Duodenal mucosa (tissue), 2 donors: Measurements from ENCODE around the gene C15orf40.
A peak's percentile ranks its signal among the peaks of the same experiment; 100 is the strongest.
"Not testable (repeated sequence)": the region's sequence is repeated elsewhere in the genome, so short reads cannot be mapped to it uniquely, and the experiment has no call there.

Source experiments
- H3K27ac ChIP-seq: one replicate; pipeline ENCODE4 v1.7.0; 2013; ENCODE audit warnings: low read depth, low read length
- H3K27me3 ChIP-seq, 2 donors: one replicate each; pipeline ENCODE4 v1.7.0; 2013; ENCODE audit warnings: low read length in 2 of 2, control low read depth in 1 of 2; ENCODE audit not compliant: insufficient read depth in 2 of 2, control insufficient read depth in 1 of 2
- H3K36me3 ChIP-seq, 2 donors: one replicate each; pipeline ENCODE4 v1.7.0; 2013; ENCODE audit warnings: low read length in 2 of 2, control low read depth in 1 of 2; ENCODE audit not compliant: insufficient read depth in 2 of 2, control insufficient read depth in 1 of 2
- H3K4me1 ChIP-seq, 2 donors: one replicate each; pipeline ENCODE4 v1.7.0; 2013; ENCODE audit warnings: low read length in 2 of 2, control low read depth in 1 of 2; ENCODE audit not compliant: insufficient read depth in 2 of 2, control insufficient read depth in 1 of 2
- H3K4me3 ChIP-seq, 2 donors: one replicate each; pipeline ENCODE4 v1.7.0; 2013; ENCODE audit warnings: low read length in 2 of 2, low read depth in 1 of 2
- H3K9ac ChIP-seq, 2 donors: one replicate each; pipeline ENCODE4 v1.7.0; 2013; ENCODE audit warnings: low read length in 2 of 2, low read depth in 1 of 2
- H3K9me3 ChIP-seq, 2 donors: one replicate each; pipeline ENCODE4 v1.7.0; 2013; ENCODE audit warnings: low read length in 2 of 2, control low read depth in 1 of 2; ENCODE audit not compliant: control insufficient read depth in 1 of 2

C15orf40 gene

DNA sequence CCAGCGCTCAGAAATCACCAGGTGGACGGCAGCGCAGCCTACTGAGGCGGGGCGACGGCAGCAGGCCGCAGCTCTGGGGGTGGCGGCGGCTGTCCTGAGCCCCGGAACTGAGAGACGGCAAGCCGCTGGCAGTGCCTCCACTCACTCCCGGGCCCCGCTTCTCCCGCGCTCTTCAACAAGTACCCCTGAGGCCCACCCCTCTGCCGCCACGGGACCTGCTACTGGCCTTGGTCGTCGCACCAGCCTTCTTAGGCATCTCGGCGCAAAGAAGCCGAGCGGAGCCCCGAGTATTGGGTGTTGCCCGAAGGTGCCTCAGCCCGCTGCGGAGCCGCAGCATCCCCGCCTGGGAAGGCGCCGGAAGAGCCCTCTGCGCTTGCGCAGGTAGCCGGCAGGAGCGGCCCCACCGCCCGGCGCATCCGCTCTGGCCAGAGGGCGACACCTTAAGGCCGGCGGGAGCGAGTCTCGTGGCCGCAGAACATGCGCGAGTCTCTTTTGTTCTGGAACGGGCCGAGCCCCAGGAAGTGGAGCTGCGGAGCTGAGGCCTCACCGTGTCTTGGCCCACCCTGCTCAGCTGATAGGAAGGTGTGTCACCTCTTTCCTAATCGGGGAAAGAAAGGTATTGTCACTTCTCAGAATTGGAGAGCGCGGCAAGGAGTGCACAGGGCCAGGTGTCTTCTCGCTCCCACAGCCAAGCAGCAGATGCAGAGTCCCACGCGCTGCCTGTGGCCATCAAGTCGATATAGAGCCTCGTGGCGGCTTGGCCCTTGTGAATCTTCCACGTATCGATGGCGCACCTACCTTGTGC lies at the start of gene C15orf40:
Gene C15orf40 (minus strand): TSS at position 369 of the 805 bp plus-strand sequence. CDS start 32 bp downstream, at position 337.
- no peaks in the 10 kb centered on the region for H3K9me3 ChIP-seq
- H3K36me3 ChIP-seq: peaks cover 21 to 22% of the 10 kb centered on the region in 2 donors
- H3K27me3 ChIP-seq: no peaks in the 10 kb centered on the region
- H3K4me3 ChIP-seq: peak within 1 kb of the TSS; percentile 95 to 97
- peak within 1 kb of the TSS; percentile 54 to 91 for H3K9ac ChIP-seq
- peak within 1 kb of the TSS; percentile 69 for H3K27ac ChIP-seq
- H3K4me1 ChIP-seq: peaks cover 20 to 22% of the 10 kb centered on the region in 2 donors

DNA sequence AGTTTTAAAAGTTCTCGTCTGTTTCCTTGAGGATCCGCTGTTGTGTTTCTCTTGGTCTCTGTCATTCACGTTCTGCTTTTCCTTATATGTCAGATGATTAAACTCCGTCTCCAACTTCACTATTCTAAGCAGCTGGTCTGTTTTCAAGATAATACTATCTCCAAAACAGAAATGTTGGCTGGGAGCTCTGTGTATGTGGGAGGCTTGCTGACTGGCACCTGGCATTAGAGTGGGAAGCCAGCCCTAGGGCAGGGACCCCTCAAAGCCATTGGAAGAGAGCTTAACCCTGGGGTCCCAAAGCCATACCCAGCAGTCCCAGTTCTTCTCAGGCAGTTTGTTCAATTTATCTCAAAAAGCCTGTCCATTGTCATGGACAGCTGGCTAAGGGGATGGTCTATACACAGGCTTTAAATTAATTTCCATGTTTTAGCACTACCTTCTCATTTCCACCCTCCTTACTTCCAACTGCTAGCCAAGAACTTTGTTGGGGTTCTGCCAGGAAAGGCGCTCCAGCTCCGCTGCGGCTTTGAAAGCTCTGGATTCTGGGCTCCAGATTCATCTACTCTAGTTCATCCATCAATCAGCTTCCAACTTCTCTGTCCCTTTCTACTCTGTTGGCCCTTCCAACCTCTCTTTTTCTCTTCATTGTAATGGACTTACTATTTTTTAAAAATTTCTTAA lies 46.4 kb upstream of the C15orf40 start:
- H3K4me3 ChIP-seq: no peak overlapping the region
- H3K27ac ChIP-seq: no peak overlapping the region
- no peaks in the 10 kb centered on the region for H3K27me3 ChIP-seq
- H3K36me3 ChIP-seq: peaks cover 19 to 21% of the 10 kb centered on the region in 2 donors
- H3K9ac ChIP-seq: no peak overlapping the region
- no peaks in the 10 kb centered on the region for H3K9me3 ChIP-seq
- H3K4me1 ChIP-seq: peaks cover 20% of the 10 kb centered on the region in 2 donors

DNA sequence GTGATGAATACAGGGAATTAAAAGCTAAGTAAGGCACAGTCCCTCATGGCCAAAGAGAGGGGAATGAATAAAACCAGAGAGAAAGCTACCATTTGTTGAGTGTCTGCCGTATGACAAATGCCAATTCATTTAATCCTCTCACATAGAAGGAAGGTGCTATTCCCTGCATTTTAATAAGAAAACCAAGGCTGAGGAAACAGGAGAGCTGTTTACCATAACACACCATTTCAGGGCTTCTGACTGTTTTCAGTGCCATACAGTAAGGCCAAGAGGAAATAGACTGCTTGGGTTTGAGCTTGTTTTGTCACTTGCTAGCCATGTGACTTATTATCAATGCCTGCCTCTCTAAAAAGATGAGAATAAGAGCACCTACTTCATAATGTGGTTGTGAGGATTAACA lies 45.6 kb upstream of the C15orf40 start:
- H3K9me3 ChIP-seq: no peaks in the 10 kb centered on the region

DNA sequence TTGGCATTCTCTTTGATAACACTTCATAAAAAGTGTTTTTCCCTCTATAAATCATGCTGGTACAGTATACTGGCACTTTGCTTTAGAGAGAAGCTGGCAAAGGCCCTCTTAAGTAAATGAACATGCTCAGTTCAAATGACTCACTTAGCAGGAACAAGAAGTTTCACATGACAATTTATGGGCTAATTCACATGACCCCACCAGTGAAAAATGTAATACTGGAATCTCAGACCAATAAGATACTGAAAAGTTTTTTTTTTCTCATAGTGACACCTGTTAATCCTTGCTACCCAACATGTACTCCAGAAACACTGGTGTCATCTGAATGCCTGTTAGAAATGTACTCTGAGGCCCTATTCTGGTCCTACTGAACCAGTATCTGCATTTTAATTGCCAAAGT lies 41.7 kb upstream of the C15orf40 start:
- Histone ChIP-seq H3K27me3 (no peaks in the 10 kb centered on the region), H3K36me3 (peaks cover 27 to 38% of the 10 kb centered on the region in 2 donors), H3K4me1 (no peaks in the 10 kb centered on the region), H3K27ac (no peak overlapping the region), H3K4me3 (no peak overlapping the region), H3K9me3 (no peaks in the 10 kb centered on the region), H3K9ac (no peak overlapping the region)

More for the DNA sequence above, 45.6 kb upstream of the C15orf40 start:
- Histone ChIP-seq H3K27me3 (no peaks in the 10 kb centered on the region), H3K36me3 (peaks cover 19 to 21% of the 10 kb centered on the region in 2 donors), H3K4me3 (no peak overlapping the region), H3K4me1 (peaks cover 11 to 12% of the 10 kb centered on the region in 2 donors), H3K9ac (no peak overlapping the region), H3K27ac (no peak overlapping the region)

DNA sequence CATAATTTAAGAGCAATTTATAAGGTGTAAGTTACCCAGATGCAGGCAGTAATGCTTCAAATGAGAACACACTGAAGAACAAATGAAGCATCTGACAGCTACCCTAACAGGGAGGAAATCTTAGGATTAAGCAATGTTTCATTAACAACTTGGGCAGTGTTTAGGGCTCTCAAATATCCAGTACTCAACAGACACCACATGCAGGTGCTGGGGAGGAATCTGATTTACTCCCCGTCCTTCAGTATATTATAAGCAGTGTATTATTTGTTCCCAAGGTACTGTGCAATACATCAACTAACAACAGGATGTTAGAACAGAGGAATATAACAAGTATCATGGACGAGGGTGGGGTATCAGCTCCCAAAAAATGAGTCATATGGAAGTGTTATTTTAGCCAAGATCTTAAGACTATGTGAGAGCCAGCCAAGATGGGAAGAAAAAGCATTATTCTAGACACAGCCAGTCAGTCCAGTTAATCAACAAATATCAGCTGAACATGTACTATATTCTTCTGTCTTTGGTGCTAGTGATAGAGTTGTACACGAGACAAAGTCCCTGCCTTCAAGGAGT lies 35.2 kb upstream of the C15orf40 start:
- H3K36me3 ChIP-seq: peaks cover 19 to 46% of the 10 kb centered on the region in 2 donors
- H3K27ac ChIP-seq: no peak overlapping the region
- H3K9me3 ChIP-seq: no peaks in the 10 kb centered on the region
- no peak overlapping the region for H3K9ac ChIP-seq
- no peaks in the 10 kb centered on the region for H3K27me3 ChIP-seq
- no peak overlapping the region for H3K4me3 ChIP-seq
- no peaks in the 10 kb centered on the region for H3K4me1 ChIP-seq

DNA sequence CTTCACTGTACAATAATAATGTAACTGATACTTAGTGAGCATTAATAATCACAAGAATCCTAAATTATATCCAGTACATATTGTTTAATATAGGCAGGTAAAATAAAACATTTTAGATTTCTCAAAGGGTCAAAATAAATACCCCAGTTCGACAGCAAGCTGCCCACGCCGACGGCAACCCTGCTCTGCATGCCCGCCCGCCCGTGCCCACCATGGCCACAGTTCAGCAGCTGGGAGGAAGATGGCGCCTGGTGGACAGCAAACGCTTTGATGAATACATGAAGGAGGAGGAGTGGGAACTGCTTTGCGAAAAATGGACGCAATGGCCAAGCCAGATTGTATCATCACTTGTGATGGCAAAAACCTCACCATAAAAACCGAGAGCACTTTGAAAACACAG lies 32.7 kb upstream of the C15orf40 start:
- H3K36me3 ChIP-seq: peaks cover 28 to 58% of the 10 kb centered on the region in 2 donors
- no peaks in the 10 kb centered on the region for H3K4me1 ChIP-seq
- H3K4me3 ChIP-seq: no peak overlapping the region
- H3K27me3 ChIP-seq: no peaks in the 10 kb centered on the region
- no peak overlapping the region for H3K9ac ChIP-seq
- no peaks in the 10 kb centered on the region for H3K9me3 ChIP-seq
- no peak overlapping the region for H3K27ac ChIP-seq

DNA sequence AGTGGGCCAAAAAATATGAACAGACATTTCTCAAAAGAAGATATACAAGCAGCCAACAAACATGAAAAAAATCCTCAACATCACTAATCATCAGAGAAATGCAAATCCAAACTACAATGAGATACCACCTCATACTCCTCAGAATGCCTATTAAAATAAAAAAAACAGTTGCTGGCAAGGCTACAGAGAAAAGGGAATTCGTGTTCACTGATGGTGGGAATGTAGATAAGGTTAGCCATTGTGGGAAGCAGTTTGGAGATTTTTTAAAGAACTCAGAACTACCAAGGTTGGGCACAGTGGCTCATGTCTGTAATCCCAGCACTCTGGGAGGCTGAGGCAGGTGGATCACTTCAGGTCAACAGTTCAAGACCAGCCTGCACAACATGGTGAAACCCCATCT lies 27.8 kb upstream of the C15orf40 start:
- H3K27me3 ChIP-seq: no peaks in the 10 kb centered on the region
- no peaks in the 10 kb centered on the region for H3K4me1 ChIP-seq
- no peak overlapping the region for H3K27ac ChIP-seq
- H3K9ac ChIP-seq: no peak overlapping the region
- peaks cover 0 to 3% of the 10 kb centered on the region in 2 donors for H3K9me3 ChIP-seq
- peaks cover 13 to 46% of the 10 kb centered on the region in 2 donors for H3K36me3 ChIP-seq
- no peak overlapping the region for H3K4me3 ChIP-seq

DNA sequence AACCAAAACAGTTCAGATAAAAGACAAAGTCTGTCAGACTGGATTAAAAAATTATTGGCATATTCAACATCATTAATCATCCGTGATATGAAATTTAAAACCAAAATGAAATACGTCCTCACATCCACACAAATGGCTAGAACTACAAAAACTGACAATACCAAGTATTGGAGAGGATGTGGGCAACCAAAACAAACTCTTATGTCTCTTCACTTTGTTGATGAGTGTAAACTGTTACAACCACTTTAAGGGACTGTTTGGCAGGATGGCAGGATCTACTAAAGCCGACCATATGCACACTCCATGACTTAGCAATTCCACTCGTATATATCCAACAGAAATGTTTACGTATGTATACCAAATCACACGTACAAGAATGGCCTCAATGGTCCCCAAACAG lies 24.8 kb upstream of the C15orf40 start:
- peaks cover 9 to 40% of the 10 kb centered on the region in 2 donors for H3K36me3 ChIP-seq
- H3K4me3 ChIP-seq: no peak overlapping the region

DNA sequence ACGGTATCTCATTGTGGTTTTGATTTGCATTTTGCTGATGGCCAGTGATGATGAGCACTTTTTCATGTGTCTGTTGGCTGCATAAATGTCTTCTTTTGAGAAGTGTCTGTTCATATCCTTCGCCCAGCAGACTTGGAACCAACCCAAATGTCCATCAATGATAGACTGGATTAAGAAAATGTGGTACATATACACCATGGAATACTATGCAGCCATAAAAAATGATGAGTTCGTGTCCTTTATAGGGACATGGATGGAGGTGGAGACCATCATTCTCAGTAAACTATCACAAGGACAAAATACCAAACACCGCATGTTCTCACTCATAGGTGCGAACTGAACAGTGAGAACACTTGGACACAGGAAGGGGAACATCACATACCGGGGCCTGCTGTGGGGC lies 19.8 kb upstream of the C15orf40 start:
- not testable (repeated sequence) for H3K4me3 ChIP-seq, H3K27ac ChIP-seq, H3K9me3 ChIP-seq, H3K4me1 ChIP-seq, H3K27me3 ChIP-seq, H3K9ac ChIP-seq
- peaks cover 5 to 40% of the 10 kb centered on the region in 2 donors for H3K36me3 ChIP-seq

More for the DNA sequence above, 24.8 kb upstream of the C15orf40 start:
- Histone ChIP-seq H3K9ac (no peak overlapping the region), H3K9me3 (peaks cover 0 to 3% of the 10 kb centered on the region in 2 donors), H3K4me1 (no peaks in the 10 kb centered on the region), H3K27me3 (no peaks in the 10 kb centered on the region), H3K27ac (no peak overlapping the region)

DNA sequence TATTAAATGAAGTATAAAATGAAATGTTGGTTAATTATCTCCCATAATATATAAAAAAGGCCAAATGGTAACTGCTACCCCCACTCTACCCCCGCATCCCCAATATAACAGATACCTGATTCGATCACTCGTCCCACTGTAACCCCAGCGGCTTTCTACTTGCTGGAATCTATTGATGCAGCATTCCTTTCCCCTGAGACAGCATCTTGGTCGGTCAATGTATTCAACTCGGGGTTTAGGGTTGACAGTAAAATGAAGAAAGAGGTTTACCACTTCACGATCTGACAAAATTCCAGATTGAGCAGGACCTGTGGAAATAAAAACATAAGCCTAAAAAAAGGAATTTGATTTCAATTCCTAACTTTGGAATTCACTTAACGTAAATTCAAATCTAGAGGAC lies 18.6 kb upstream of the C15orf40 start:
- no peak overlapping the region for H3K4me3 ChIP-seq
- H3K9me3 ChIP-seq: no peaks in the 10 kb centered on the region
- peaks cover 5 to 38% of the 10 kb centered on the region in 2 donors for H3K36me3 ChIP-seq
- no peak overlapping the region for H3K27ac ChIP-seq
- H3K27me3 ChIP-seq: no peaks in the 10 kb centered on the region
- no peak overlapping the region for H3K9ac ChIP-seq
- H3K4me1 ChIP-seq: no peaks in the 10 kb centered on the region
